HTERT RPE-1 (cell line): ENCODE results near the gene MBTD1.
"Not testable (repeated sequence)": the region's sequence is repeated elsewhere in the genome, so short reads cannot be mapped to it uniquely, and the experiment has no call there.

ENCODE experiments used
- in situ Hi-C: fragments of 300-500 bp; cut with MboI; formaldehyde crosslinking; loops from 4 replicates; pipeline ENCODE4 v1.14.3; 2020; ENCODE audit warnings: low sequenced_read_pairs

Gene MBTD1

DNA sequence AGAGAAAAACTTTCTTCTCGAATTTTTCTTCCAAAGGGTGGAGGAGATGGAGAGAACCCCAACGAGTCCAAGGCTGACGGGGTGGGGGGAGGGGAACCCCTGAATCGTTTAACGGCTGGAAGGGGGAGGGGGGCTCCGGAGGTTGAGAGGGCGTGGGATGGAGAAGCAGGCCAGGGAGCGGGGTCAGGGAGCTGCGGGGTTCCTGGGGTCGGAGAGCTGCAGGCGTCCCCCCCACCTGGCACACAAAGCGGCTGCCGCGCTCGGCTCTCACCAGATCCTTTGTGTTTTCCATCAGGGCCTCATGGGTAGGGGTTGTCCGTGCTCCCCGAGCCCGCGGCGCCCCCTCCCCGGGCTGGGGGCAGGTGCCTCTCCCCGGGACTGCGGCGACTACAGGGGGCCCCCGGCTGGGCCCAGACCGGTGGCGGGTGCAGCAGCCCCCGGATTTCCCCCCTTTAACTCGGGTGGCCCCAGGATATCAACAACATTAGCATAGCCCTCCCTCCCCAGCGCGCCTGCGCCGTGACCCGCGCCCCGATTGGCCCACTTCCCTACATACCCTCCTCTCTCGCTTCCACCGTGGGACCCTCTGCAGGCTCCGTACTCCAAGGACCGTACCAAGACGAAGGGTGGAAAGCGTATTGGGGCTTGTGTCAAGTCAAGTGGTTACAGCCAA is at the start of gene MBTD1:
Gene MBTD1 (minus strand): TSS at position 486 of the 673 bp plus-strand sequence. CDS start 34,888 bp downstream, outside the sequence.
- in situ Hi-C loops: no loop called here

DNA sequence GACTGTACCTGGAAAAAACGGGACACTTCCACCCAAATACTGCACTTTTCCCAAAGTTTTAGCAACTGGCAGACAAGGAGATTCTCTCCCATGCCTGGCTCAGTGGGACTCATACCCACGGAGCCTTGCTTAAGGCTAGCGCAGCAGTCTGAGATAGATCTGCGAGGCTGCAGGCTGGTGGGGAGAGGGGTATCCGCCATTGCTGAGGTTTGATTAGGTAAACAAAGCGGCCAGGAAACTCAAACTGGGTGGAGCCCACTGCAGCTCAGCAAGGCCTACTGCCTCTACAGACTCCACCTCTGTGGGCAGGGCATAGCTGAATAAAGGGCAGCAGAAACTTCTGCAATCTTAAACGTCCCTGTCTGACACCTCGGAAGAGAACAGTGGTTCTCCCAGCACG is 45.3 kb upstream of the MBTD1 start:
- in situ Hi-C loops: no loop called here

DNA sequence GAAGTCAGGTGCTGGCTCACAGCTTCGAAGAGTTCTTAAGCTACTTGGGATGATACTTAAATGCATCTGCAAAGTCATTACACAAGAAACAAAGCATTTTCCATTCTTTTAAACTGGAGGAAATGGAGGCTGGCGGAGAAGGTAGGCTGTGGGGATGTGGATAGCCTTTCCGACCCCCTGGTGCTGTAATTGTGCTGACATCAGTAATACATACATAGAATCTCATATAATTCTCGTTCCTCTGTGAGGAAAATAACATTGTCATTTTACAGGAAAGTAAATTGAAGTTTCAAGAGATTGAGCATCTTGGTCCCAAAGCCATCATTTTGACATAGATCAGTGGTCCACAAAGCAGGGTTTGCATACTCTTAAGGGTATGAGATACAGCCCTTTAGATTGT is 40.0 kb upstream of the MBTD1 start:
- in situ Hi-C loops: no loop called here

DNA sequence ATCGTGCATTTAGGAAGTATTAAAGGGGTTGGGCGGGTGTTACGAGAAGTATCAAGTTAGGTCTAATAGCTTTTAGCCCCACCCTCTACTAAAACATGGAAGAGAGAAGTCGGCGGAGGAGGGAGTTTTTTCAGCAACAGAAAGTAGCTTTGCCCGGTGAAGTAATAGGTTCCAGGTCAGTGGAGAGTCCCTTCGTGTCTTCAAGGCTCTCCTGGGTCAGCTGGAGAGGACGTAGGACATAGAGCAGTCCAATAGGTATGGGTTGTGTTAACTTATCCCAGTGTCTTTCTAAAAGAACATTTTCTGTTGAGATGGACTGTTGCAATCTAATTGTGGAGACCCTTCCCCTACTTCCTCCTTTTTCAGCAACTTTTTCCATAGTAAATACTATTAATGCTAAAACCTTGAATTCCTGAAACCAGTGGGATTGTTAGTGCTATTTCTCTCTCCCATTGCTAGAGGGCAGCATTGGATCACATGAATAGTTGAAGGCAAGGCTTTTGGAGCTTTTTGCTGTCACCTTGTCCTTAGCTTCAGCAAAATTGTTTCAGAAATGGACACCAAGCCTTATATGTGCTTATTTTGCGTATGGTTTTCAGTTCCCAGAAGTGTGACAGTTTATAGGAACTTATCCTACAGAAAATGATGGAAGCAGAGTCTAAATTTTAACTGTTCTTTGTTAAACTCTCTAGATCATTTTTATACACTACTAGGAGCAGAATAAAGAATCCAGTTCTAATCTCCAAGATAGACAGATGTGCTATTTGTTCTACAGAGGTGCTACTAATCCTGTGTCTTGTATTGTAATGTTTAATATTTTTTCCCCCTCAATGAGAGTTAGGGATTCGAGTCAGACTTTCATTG is 38.9 kb upstream of the MBTD1 start:
- in situ Hi-C loops: no loop called here

DNA sequence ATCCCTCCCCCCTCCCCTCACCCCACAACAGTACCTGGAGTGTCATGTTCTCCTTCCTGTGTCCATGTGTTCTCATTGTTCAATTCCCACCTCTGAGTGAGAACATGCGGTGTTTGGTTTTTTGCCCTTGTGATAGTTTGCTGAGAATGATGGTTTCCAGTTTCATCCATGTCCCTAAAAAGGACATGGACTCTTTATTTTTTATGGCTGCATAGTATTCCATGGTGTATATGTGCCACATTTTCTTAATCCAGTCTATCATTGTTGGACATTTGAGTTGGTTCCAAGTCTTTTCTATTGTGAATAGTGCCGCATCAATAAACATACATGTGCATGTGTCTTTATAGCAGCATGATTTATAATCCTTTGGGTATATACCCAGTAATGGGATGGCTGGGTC is 34.5 kb upstream of the MBTD1 start:
- in situ Hi-C loops: not testable (repeated sequence)

DNA sequence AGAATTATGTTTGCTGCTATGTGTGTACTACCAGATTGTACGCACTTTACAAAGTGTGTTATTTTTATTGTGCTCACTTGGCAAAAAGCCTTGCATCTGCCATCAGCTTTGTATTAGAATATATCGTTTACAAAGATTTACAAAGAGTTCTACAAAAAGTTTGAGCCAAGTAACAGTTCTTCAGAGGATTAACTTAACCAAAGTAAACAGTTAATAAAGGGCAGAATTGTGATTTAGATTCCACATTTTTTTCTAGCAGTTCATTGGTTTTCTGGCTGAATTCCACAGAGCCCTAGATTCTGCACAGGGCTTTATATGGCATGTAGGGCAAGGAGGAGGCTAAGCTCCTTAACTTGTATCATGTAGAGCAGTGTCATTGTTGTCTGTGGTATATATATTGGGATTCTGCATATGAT is 29.9 kb upstream of the MBTD1 start:
- in situ Hi-C loops: no loop called here

DNA sequence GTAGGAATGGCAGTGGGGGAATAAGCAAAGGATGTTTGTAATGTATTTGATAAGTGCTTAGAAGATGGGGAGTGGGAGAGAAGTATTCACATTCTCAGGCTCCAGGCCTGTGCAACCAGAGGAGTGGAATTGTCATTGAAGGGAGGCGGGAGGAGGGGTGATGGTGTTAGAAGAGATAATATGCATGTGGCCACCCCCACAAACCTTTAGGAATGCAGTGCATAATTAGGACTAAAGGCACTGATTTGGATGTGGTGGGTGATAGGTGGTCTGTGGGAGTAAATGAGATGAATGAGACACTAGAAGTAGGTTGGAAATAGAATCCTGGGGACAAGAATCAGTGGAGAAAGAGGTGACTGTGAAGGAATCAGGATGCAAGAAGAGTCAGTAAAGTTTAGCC is 27.6 kb upstream of the MBTD1 start:
- in situ Hi-C loops: no loop called here

DNA sequence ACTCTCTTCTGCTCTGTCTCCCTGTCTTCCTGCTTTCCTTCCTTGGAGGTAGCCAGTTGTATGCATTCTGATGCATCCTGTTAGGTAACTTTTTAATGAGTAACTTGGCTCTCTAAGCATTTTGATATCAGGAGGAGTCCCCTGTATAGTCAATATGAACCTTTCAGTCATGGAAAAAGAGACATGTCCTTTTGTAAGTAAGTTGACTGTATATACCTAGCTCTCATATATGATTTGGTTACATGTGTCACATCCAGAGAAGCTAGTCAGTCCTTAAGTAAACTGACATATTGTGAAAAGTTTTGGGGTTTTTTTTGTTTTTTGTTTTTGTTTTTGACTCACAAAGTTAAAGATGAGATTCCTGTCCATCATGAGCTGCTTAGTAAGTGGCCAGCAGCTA is 19.3 kb upstream of the MBTD1 start:
- in situ Hi-C loops: no loop called here

DNA sequence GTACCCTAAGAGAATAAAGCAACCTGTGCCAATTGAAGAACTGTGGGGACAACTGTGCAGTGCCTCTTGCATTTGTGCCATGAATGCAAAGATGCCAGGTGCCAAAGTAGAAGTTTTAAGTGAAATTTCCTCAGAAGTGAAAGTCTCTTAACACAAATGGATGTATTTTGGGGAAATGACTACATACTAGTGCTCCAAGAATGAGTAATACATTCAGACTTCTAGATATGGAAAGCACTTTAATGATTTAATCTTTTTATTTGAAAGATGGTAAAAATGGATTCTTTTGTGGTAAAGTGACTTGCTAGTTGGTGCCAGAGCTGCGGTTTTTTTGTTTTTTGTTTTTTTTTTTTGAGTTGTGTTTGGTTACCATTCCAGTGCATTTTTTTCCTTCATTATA is 15.5 kb upstream of the MBTD1 start:
- in situ Hi-C loops: no loop called here

DNA sequence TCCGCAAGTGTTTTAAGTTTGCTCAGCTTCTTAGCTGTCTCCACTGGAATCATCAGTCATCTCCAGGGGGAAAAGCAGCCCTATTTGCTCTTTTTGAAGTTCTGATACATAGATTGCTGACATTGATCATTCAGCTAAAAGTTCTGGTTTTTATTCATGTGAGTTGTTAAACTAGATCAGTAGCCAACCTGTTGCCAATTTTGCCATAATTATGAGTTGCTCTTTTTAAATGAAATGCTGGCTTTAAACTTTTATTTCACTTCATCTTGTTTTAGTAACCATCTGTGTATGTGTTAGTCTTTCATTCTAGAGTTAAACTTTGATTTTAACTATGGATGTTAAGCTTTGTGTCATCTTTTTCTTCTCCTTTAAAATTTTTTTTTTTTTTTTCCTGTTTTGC is 13.0 kb upstream of the MBTD1 start:
- in situ Hi-C loops: no loop called here

DNA sequence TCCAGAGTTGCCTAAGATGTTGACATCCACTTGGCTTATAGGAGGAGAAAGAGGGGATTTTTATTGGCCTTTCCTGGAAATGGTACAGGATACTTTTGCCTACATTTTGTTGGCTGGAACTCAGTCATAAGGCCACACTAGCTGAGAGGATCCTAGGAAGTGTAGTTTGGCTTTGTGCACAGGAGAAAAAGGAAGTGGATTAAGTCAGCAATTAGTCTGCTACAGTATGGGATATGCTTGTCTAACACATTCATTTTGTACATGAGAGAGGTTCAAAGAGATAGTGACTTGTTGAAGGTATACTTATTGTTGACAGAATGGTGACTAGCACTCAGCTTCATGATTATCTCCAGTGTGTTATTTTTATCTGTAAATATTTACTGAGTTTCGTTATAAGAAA is 10.8 kb upstream of the MBTD1 start:
- in situ Hi-C loops: no loop called here

DNA sequence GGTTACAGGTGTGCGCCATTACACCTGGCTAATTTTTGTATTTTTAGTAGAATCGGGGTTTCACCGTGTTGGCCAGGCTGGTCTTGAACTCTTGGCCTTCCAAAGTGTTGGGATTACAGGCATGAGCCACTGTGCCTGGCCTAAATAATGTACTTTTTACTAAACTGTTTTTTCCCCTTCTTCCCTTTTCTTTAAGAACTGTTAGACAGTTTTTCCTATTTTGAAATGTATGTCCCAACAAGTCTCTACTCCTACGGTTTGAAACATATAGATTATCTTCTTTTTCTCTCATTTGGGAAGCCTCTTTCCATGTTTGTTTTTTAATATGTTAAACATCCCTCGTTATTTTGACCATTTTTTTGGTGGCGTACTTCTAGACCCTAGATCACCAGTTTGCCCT is 10.1 kb upstream of the MBTD1 start:
- in situ Hi-C loops: no loop called here

DNA sequence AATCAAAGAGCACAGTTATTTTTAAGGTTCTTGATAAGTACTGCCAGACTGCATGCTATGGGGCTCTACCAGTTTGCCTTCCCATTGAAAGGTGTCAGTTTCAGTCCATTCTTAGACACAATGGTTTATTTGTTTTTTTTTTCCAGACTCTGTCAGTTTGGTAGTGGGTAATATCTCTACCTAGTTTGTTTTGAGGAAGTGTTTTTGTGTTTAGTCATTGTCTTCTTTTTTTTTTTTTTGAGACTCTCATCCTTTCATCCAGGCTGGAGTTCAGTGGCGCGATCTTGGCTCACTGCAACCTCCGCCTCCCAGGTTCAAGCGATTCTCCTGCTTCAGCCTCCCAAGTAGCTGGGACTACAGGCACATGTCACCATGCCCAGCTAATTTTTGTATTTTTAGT is 4.6 kb upstream of the MBTD1 start:
- in situ Hi-C loops: not testable (repeated sequence)

DNA sequence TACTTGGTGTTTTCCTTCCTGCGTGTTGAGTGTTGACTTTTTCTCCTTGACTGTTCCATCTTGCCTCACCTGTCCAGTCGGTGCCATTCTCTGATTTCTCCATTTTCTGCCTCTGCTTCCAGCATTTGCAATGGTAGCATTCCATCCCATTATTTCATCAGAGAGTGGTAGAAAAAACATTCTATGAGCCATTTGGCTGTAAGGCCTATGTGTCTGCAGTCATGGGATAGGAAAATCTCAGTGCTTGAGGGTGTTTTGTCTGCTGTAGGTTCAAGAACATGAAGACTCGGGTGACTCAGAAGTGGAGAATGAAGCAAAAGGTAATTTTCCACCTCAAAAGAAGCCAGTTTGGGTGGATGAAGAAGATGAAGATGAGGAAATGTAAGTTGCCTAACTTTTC is 3.2 kb upstream of the MBTD1 start:
- in situ Hi-C loops: no loop called here

DNA sequence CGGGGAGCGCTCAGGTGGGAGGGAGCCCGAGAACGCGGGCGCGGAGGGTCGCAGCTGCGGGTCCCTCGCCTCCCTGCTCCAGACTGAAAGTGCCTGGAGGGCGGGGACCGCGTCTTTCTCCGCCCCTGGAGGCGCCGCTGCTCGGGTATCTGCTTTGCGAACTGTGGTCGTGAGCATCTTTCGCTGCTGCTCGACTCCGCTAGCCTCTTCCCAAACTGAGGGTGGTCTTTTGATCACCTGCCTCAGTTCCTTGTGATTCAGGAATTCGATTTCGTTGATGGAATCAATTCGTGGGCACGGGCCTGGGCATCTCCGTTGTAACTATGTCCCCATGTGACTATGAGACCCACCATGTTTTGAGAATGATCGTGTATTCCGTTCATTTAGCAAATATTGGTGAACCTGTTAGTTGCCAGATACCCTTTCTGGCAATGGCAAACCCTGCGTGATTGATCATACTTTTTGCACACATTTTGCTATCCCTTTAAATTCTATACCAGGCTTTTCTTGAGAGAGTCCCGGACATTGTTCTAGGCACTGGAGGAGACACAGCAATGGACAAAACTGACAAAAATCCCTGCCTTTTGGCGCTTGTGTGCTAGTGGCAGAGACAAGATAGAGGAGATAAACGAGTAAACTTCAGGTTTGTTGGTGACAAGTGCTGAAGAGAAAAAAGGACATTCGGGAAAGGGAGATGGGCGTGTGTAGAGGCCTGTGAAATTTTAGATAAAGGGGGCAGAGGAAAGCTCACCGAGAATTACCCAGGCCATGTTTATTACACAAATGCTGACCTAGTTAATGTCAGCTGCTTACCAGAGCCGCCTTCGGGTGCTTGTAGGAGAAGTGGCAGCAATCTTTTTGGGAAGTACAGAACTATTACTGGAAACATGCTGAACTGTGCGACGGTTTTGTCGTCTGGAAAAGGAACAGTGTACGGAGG is 1.4 kb upstream of the MBTD1 start:
- in situ Hi-C loops: no loop called here

DNA sequence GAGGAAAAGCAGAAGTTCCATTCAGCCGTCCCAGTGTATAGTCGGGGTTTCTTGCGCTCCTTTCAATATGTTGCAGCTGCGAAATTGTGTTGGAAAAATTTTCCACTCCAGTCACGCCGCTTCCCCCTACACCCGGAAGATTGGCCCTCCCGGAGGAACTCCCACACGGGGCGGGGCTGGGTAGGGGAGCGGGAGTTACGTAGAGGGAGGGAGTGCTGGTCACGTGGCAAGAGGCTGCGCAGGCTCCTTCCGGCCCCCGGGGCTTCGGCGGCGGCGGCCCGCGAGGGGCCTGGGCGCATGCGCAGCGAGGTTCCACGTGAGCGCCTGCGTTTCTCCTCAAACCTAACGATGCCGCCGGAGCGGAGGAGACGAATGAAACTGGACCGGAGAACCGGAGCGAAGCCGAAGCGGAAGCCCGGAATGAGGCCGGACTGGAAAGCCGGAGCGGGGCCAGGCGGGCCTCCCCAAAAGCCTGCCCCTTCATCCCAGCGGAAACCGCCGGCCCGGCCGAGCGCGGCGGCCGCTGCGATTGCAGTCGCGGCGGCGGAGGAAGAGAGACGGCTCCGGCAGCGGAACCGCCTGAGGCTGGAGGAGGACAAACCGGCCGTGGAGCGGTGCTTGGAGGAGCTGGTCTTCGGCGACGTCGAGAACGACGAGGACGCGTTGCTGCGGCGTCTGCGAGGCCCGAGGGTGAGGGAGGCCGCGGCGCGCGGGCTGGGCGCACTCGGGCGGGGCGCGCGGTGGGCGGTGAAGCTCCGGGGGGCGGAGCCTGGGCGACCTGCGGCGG is 581 bp upstream of the MBTD1 start, which contains the start of gene UTP18:
Gene UTP18 (plus strand): TSS at position 310 of the 787 bp plus-strand sequence. CDS start 39 bp downstream, at position 349.
- in situ Hi-C loops: no loop called here

DNA sequence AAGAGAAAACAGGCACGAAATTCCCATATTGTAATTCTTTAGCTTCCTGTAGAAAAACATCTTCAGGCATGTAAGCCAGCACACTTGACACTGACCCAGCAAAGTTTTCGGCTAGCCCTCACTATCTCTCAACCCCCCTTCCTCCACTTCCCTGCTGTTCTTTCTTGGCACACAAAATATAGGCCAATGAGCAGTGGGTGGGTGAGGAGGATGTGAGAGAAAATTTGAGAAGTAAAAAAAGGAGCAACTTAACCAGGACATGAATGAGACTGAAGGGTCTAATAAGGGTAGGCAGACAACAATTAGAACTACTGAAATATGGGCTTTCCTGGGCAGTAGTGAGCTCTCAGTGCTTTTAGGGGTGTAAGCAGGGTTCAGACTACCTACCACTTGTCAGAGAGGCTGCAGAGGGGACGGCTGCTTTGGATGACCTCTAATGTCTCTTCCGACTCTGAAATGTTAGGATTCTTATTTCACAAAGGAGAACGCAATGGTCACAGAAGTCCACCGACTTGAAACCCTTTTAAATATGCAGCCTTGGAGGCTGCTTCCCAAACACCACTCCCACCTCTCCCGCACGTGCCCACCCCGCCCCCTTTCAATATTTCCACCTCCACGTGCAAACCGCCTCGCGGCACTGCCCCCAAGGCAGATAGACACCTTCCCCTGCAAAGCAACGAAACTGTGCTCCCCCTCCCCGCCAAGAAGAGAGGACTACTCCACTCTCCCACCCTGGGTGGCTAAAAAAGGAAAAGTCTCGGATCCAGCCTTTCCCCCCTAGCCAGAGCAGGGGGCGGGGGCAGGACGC is 889 bp downstream of the MBTD1 start:
- in situ Hi-C loops: no loop called here

DNA sequence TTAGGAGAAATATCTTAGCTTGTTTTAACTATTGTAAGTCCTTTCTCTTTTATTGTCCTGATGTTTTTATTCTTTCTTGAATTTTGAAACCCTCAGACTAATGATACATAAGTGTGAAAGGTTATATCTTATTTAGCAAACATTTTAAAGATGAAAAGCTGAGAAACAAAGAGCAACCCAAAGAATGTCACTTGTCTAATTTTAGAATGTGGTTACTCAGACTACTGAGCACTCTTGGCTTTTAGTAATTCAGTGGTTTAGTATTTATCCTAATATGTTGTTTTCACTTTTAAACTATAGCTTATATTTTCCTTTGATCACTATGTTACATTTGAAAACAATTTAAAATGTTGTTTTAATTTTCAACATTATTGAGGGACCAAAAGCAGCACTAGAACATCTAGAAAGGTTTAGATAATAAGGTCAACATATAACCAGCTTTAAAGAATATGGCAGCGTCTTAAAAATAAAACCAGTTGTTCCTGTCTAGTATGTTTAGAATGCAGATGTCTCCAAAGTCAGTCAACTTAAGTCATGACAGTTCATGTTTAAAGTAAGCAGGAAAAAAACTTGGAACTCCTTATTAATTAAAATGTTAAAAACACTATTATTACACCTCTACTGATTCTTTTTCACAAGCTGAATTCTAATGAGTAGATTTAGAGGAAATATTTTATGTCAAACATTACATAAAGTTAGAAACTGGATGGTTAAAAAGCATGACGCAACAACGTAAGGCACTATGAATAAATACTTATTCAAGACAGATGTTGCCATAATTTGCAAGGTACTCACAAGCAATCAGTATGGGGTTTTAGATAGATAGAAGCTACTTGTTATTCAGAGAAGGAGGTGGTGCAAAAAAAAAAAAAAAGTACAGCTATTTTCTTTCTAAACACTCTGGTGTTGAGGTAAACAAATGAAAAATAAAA is 2.4 kb downstream of the MBTD1 start:
- in situ Hi-C loops: no loop called here
